HG03442 (cell line): ENCODE measurements around the gene CMYA5.

ENCODE experiments used
- ATAC-seq: cut with Tn5 transposase; IDR thresholded peaks from one replicate; pipeline ENCODE4 v1.9.1; 2021; ENCODE audit warnings: mild to moderate bottlenecking, moderate library complexity; ENCODE audit not compliant: unreplicated experiment

The CMYA5 gene

DNA sequence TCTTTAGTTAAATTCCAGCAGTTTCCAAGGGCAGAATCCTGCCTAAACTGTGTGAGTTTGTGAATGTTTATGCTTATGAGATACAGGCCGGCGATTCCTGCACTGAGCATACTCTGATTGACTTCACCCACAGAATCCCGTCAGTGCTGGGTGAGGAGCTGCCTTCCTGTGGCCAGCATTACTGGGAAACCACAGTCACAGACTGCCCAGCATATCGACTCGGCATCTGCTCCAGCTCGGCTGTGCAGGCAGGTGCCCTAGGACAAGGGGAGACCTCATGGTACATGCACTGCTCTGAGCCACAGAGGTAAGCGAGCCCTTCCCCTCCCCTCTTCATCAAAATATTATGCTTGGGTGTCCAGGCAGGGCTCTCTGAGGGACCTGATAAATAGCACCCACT is 103.7 kb downstream of the CMYA5 start:
- ATAC-seq, result no peak

DNA sequence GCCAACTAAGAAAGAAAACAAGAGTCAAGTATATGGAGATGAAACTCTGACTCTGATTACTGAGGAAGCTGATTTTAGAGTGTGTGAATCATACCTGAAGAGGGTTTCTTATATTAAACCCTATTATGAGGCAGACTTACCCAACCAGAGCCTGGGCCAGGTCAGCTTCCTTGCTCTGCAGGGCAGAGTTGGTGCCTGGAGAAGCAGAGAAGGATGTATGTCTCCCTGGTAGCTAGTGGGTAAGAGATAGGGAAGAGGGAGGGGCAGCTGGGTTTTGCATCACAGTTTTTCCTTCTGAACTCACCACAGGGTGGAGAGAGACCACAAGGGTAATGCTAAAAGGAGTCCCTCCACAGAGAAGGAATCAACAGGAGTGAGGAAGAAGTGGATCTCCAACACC is 104.1 kb downstream of the CMYA5 start:
- no peak for ATAC-seq

DNA sequence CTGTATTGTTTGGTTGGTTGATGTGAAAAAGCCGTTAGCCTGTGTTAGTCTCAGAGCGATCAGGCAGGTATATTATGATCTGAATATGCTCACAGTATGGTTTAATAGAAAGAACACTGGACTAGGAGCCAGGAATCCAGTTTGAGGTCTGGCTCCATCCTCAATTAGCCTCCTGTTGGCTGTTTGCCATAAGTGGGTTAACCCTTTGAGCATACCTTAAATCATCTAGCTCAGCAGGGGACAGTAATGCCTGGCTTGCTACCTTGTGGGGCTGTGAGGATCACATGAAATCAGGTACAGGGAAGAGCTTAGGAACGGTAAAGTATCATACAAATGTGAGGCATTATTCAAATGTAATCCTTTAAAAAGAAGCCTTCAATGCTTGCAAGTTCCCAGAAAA is 104.7 kb downstream of the CMYA5 start:
- ATAC-seq, result no peak

DNA sequence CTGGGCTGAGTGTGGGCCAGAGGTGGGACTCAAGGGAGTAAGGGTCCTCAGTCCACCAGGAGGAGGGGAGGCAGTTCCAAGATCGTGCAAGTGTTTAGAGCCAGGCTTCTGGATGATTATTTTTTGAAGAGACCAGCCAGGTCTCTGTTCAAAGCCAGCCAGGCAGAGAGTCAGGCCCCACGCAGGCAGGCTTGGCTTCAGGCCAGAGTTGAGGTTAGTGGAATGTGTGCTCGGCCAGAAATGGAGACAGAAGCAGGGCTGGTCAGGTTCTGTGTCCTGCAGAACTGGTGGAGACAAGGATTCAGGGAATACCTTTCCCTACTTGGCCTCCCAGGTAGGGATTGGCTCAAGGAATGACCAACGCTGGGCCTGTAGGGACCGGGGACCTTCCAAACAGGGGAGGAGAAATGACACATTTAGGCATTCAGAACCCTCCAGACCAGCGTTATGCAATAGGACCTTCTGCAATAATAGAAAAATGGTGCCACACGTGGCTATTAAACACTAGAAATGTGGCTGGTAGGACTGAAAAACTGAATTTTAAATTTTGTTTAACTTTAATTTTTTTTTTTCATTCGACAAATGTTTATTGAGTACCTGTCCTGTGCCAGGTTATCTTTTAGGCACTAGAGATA is 106.2 kb downstream of the CMYA5 start:
- no peak for ATAC-seq

DNA sequence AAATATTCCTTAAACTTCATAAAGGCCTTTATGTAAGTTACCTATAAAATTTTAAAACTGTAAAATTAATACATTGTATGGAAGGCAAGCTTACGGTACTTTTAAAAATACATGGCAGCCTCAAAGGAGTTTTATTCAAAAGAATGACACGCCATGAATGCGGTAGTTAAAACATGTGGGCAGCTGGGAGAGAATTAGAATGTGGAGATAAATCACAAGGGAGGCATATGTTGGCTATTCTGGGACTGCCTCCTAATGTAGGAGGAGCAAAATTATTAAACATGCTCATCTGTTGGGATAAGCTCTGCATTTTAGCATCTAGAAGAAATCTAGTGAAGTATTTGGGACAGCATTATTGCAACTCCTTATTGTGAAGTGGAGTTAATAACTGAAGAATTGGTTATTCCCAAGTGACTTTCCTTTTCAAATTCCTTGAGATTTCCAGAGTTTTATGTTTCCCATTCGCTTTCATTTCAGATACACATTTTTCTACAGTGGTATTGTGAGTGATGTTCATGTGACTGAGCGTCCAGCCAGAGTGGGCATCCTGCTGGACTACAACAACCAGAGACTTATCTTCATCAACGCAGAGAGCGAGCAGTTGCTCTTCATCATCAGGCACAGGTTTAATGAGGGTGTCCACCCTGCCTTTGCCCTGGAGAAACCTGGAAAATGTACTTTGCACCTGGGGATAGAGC is 109.4 kb downstream of the CMYA5 start:
- ATAC-seq, result no peak

DNA sequence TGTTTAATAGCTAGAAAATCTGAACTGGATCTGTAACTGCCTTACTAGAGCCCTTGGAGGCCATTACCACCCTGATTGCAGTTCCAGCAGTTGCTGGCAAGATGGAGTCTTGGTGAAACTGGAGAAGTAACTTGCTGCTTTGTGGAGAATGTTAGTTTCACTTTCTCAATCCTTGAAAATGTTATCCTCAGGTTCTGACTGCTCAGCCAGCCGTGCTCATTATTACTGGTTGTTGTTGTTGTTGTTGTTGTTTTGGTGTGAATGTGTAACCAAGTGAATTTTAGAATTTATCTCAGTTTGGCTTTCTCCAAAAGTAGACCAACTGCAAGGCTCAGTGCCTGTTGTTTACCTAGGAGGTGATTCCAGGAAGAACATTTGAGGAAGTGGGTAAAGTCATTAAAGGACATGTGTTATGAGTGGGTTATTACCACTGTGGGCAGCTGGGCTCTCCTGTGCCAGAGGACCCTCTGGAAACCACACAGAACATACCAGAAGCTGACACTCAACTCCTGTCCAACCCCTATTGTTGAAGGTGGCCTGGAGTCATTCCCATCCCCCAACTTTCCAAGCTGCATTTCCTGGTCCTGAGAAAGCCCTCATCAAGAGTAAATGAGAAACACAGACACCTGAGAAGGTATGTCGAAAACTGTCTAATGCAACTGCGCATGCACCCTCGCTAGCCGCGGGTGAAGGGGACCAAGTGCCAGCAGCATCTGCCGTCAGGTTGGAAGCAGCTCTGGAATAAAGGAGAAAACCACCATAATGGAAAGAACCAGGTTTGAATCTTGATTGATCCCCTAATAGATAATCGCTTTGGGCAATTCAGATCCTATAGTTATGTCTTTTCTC is 111.6 kb downstream of the CMYA5 start:
- ATAC-seq, result no peak

DNA sequence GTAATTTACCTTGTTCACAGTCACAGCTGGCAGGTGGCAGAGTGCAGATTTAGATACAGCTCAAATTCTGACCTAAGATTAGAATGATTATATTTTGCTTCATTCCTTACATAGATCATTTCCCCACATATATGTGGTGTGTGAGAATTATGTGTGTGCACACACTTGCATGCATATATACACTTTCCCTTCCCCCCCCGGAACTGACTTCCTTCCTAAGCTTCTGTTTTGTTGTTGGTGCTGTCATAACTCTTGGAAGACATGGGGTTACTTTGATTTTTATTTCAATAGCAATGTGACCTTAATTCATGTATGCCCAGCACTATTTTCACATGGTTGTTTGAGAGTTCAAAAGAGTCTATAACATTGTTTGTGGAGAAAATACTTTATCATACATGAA is 112.8 kb downstream of the CMYA5 start:
- no peak for ATAC-seq

DNA sequence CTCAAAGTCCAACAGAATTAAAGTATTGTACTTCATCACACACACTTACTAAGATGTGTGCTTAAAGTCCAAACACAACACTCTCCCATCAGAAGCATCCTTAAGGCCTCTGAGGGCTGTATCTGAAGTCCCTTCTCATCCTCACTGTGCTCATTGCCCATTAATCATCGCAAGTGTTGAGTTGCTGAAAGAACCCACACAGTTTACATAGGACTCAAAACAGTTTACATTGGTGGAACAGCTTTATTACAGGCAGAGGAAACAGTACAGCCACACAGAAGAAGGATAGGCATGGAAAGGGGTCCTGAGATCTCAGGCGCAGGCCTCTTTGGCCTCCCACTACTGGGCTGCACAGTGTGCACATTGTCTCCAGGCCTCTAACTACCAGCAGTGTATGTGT is 113.4 kb downstream of the CMYA5 start:
- no peak for ATAC-seq

DNA sequence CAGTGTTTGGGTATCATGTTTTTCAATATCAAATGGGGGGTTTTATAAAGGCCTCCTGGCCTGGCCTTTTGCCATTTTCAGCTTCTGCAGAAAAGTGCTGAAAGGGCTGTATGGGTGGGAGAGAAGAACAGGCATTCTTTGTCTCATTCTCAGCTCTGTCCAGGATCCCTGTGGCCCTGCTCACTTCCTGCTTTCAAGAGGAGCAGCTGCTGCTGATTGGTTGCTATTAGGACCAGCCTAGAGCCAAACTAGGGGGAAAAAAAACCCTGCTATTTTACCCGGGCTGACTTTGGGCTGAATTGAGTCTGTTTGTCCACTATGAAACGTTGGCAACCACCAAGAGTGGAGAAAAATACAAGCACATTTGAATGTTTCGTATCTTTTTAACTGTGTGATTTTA is 117.1 kb downstream of the CMYA5 start:
- no peak for ATAC-seq

DNA sequence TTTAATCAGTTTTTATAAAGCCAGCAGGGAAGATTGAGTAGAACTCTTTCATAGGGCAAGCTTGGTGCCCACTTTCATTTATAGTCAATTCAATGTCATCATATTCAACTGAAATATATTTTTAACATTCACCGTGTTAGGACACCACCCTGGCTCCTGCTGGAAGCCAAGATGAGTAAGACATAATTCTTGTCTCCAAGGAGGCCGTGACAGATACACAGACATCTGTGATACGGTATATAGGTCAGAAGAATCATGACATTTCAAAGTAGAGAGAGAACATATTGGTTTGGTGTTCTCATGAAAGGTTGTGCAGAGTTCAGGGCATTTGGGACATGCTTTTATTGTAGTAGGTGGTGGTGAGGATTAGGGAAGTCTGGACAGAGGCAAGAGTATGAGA is 120.1 kb downstream of the CMYA5 start:
- no peak for ATAC-seq

DNA sequence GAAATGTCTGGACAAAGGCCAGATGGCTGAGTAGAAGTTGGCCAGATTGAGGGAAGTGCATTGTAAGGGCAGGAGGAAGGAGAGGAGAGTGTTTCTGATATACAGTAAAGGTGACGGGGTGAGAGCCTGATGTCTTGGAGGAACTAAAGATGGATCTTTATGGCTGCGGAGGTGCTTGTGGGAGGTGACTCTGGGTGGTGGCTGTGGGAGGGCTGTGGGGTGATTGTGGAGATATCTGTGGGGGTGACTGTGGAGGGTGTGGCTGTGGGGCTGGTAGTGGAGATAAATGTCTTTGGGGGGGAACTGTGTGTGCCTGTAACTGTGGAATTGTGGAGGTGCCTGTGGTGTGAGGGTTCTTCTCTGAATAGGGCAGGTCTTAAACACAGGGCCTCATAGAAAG is 121.4 kb downstream of the CMYA5 start:
- no peak for ATAC-seq

DNA sequence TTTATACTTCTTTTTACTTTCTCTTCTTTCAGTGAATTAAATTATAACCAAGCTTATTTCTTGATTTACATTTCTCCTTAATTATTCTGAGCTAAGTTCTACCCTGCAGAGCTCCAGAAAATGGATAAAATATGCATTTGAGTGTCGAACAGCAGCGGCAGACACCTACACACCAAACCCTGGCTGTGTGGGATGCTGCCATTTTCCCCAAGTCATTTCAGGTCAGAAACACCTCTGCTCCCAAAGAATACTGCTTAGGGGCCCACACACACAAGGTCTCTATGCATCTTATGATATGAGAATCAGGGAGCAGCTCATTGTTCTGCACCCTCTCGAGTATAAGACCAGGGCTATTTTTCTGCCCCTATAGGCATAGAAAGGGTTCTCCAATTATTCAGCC is 122.3 kb downstream of the CMYA5 start:
- ATAC-seq, result no peak

DNA sequence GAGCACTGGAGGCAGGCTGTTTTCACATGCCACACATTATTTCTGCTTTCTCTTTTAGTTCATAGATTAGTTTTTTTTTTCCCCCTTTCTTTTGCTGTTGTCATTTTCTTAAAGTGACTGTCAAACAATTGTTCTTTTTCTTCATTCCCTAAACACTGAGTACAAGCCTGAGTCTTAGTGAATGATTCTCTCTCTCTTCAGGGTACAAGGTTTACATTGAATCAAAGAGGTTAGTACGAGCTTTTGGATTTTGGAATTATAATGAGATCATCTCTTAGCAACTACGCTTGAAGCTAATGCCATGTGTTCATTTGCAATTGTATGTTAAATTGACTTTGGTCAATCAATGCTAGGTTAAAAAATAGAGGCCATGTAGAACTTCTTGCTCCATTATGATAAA is 125.1 kb downstream of the CMYA5 start:
- no peak for ATAC-seq

DNA sequence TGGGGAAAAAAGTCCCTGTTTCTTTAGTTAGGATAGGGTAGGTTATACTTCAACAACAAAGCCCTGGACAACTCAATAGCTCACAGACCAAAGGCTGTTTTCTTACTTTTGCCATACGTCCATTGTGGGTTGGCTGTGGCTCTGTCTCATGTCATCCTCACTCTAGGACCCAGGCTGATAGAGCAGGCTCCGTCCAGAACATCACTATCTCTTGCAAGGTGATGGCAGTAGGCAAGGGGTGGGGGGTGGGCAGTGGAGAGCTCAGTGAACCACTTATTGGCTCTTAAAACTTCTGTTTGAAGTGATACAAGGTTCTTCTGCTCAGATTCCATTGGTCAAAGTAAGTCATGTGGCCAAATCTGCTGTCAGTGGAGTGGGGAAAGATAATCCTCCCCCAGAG is 126.4 kb downstream of the CMYA5 start:
- ATAC-seq, result no peak

DNA sequence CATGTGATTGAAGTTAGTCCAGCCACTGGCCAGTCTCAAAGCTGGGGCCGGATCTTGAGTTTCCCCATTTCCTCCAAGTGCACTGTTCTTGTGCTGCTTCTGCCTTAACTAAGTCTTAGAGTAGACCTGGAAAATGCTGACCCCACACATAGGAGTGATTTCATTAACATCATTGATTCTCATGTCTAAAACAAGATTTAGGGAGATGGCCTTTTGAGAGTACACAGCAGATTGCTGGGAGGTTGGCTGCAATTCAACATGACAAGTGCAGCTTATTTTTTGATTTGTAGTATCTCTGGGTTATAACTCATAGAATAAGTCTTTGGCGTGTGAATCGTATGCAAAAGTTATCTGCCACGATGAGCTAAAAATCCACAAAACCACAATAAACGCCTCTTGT is 131.0 kb downstream of the CMYA5 start:
- ATAC-seq, result no peak

DNA sequence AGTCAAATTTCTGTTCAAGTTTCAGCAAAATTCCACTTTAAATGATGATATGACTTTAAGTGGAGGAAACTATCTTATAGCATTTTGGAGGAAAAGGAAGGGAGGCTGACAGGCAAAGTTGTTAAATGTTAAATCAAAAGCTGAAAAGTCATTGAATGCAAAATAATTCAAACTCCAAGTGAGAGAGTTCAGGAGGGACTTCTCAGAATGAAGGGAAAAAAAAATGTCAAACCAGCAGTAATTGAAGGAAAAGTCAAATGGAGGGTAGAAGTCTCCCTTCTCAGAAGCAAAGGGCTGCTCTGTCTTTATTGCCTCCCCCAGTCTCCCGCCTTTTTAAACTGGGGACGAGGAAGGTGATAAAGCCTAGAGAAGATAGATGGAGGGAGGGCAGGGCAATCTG is 134.8 kb downstream of the CMYA5 start:
- no peak for ATAC-seq

DNA sequence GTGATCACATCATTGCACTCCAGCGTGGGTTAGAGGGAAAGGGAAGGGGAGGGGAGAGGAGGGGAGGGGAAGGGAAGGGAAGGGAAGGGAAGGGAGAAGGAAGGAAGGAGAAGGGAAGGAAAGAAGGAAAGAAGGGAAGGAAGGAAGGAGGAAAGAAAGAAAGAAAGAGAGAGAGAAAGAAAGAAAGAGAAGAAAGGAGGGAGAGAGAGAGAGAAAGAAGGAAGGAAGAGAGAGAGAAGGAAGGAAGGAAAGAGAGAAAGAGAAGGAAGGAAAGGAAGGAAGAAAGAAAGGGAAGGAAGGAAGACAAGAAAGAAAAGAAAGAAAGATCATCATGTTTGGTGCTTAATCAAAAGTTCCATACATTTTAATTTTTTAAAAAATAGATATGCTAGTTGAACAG is 136.2 kb downstream of the CMYA5 start:
- no peak for ATAC-seq

DNA sequence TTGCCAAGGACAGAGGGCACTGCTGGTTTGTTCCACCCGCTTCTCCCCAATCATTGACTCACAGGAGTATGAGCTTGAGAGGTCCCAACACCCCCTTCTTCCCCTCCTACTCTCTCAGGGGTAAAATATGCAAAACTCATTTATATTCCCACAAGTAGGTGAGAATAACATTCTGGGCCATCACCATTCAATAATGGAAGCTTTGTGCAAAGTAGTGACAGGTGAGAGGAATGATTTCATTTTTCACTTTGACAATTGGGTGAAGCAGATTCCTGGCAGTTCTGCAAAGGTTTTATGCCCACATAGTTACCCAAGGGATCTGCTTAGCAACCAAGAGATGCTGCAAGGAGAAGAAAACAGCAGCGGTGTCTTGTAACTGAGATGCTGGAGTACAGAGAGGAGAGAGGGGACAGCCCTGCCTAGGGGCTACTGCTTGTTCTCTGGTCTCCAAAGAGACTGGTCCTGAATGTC is 137.6 kb downstream of the CMYA5 start:
- no peak for ATAC-seq

DNA sequence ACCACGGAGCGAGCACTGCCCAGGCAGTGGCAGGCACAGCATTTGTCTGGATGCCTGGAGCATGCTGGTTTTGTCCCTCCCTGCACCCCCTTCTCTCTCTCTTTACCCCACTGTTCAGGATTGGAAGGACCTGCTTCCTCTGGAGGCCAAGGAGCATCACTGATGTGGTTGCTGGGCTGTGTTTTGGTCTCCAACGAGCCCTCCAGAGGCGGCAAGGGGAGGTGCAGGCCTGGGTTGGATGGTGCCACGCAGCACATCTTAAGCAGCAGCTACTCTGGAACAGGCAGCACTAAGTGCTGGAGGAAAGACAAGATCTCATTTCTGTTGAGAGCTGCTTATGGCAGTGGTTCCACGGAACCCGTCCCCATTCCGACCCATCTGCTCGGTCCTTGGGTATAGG is 139.6 kb downstream of the CMYA5 start:
- no peak for ATAC-seq

DNA sequence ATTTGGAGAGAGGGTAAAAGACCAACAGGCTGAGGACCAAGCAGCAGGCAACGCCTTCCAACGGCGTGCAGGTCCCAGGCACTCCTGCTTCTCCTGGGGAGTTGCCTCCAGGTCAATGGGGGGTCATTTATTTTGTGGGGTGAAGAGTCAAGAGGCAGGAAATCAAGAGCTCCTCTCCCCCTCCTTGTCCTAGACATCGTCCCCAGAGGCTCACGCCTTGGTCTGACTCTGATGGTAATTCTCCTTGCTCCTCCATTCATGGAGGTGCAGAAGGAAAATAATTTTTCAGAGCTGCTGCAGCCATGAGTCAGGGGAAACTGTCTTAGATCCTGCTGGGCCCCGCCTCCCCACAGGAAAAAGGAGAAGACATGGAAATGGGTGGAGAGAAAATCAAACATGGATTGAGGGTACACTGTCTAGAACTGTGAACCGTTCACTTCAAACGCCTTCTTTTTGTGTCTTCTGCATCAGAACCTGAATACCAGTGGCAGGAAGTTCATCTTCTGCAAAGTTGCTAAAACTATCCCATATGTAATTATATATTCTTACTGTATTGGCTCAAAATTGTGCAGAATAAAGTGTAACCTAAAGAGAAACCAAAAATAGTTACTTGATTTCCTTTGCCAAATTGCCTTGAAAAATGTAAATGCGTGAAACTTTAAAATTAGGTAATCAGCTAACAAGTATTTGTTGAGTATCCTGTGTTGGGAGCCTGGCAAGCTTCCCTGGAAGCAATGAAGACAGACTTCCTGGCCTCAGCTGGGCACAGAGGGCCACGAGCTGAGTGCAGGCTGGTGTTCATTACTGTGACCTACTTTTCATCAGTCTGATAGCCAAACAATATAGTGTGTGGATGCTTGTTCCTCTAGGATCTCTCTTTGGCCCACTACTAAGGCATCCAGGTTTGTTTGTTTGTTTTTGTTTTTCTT is 142.0 kb downstream of the CMYA5 start:
- ATAC-seq, result no peak

DNA sequence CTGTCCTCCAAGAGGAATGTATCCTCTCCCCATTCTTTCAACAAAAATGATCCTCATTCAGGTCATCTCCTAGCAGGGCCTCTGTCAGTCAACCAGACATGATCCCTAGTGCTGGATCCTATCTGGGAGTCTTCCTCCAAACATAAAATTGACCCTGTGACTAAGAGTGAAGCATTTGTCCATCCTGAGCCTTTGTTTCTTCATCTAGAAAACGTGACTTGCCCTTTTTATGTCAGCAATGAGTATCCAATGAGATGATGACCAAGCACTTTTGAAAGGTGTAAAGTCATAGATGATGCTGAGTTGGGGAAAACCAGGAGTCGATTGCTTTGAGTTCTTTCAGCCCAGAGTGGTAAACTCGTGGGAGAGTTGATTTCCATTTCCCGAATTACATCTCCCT is 143.3 kb downstream of the CMYA5 start:
- ATAC-seq, result no peak
